HG03521 (cell line): ENCODE measurements around the gene NRP1.

Source experiments
- ATAC-seq: cut with Tn5 transposase; IDR thresholded peaks from one replicate; pipeline ENCODE4 v1.9.1; 2021; ENCODE audit warnings: mild to moderate bottlenecking, moderate library complexity; ENCODE audit not compliant: unreplicated experiment

The NRP1 gene

DNA sequence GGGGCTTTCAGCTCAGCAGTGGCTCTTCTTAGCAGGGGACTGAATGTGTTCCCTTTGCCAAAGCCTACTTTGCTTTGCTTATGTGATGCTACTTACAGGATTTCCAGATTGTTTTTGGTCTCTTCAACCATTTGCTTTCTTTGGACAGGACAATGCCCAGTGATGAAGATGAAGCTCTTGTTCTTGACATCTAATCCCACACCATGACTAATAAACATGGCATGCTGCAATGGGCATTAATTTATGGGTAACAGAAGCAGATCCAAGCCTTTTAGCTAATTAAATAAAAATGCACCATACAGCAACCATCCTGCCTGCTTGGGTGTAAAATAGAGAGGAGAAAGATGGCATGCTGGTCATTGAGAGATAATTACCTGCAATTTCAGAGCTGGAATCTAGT is 200.9 kb downstream of the NRP1 start:
- no peak for ATAC-seq

DNA sequence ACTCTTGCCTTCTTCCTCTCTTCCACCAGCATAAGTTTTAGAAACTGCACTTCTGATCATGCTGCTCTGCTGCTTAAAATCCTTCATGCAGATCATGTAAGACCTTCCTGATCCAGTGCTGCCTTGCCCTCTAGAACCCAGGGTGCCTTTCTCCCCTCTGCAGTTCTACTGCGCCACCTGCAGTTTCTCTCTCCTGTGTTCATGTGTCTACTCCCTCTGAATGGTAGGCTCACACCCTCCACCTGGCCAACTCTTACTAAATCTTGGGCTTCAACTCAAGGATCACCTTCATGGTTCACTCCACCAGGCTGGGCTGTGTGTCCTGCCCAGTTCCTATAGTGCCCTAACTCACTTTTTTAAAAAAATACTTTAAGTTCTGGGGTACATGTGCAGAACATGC is 201.8 kb downstream of the NRP1 start:
- no peak for ATAC-seq

- ATAC-seq: no peak
Measured at GRCh38 chr10:33129996-33130386, 204.5 kb downstream of the NRP1 start.

DNA sequence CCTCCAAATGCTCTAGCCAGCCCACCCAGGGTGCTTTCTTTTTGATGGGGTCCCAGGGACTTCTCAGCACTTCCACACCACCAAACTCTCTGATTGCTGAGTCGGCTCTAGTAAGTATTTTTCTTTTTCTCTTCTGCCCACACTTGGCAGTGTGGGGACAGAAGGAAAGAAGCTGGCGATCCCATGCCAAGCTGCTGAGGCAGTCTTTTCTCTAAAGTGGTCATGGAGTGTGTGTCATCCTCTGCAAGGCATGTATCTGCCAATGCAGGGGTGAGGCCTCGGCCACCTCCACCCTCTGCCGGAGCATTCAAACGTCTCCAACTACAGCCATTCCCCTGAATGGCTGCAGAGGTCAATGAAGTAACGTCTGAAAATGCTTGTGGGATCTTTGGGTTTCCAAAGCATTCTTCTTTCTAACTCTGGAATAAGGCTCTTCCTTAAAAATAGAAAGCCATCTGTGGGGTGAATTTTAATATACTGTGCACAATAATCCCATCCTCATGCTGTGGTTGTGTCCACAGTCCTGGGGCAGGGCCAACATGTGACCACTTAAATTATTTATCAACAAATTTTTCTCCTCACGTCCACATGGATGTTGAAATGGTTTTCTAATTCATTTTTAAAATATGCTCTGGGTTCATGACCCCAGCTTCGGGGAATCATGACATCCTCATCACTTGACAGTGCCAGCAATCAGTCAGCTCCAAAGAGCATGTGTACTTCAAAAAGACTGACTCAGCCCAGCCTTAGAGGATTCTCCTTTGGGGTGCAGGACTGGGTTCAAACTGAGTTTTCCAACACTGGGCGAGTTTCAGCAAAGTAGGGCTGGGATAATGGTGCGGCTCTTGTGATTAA is 205.1 kb downstream of the NRP1 start:
- ATAC-seq: no peak

DNA sequence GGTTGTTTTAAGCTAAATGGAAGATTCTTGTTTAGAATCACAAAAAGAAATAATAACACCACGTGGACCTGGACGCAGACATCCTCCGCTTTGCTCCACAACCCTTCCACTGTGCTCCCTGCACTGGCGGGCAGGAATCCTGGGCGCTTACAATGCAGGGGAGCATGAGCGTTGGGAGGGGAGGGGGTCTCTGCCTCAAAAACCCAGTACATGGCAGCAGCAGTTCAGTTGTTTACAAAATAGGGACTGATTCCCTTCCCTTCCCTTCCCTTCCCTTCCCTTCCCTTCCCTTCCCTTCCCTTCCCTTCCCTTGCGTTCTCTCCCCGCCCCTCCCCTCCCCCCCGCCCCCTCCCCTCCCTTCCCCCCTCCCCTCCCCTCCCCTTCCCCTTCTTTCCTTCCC is 206.8 kb downstream of the NRP1 start:
- ATAC-seq: no peak
